UCSD-AML1 (cell line): Measurements from ENCODE around the gene SPATA9.
"Not testable (repeated sequence)": the region's sequence is repeated elsewhere in the genome, so short reads cannot be mapped to it uniquely, and the experiment has no call there.

Source experiments
- DNase-seq: peaks from one replicate; lab custom pipeline; 2025; ENCODE audit not compliant: unreplicated experiment; lab: John Stamatoyannopoulos, UW

SPATA9 gene

GRCh38 chr5:95717439-95717838, 34.6 kb upstream of the SPATA9 start:
- no peak for DNase-seq

- DNase-seq = no peak
Measured at GRCh38 chr5:95715799-95716461, 33.1 kb upstream of the SPATA9 start.

- no peak for DNase-seq
Measured at GRCh38 chr5:95713960-95714710, 31.3 kb upstream of the SPATA9 start.

GRCh38 chr5:95713246-95713645, 30.5 kb upstream of the SPATA9 start:
- DNase-seq = not testable (repeated sequence)

GRCh38 chr5:95712347-95712958, 29.7 kb upstream of the SPATA9 start:
- no peak for DNase-seq

GRCh38 chr5:95711501-95712346, 28.9 kb upstream of the SPATA9 start:
- DNase-seq = no peak

GRCh38 chr5:95710651-95711500, 28.1 kb upstream of the SPATA9 start:
- DNase-seq = not testable (repeated sequence)

GRCh38 chr5:95709967-95710650, 27.3 kb upstream of the SPATA9 start:
- no peak for DNase-seq

- no peak for DNase-seq
Measured at GRCh38 chr5:95708876-95709275, 26.1 kb upstream of the SPATA9 start.

- DNase-seq = not testable (repeated sequence)
Measured at GRCh38 chr5:95707534-95708188, 24.9 kb upstream of the SPATA9 start.

GRCh38 chr5:95707055-95707454, 24.3 kb upstream of the SPATA9 start:
- no peak for DNase-seq

- not testable (repeated sequence) for DNase-seq
Measured at GRCh38 chr5:95706196-95706595, 23.4 kb upstream of the SPATA9 start.

GRCh38 chr5:95704150-95704549, 21.4 kb upstream of the SPATA9 start:
- no peak for DNase-seq

GRCh38 chr5:95701074-95701473, 18.3 kb upstream of the SPATA9 start:
- no peak for DNase-seq

- no peak for DNase-seq
Measured at GRCh38 chr5:95699337-95699736, 16.5 kb upstream of the SPATA9 start.

GRCh38 chr5:95697781-95698681, 15.2 kb upstream of the SPATA9 start:
- no peak for DNase-seq

GRCh38 chr5:95690333-95690732, 7.5 kb upstream of the SPATA9 start:
- no peak for DNase-seq

GRCh38 chr5:95689680-95690079, 6.9 kb upstream of the SPATA9 start:
- no peak for DNase-seq
